ENCODE results near the gene KRTAP5-3. TPM values are rescaled to one million over a fixed set of nuclear protein-coding genes. Genes with fewer than 3 reads are reported as not detected.

Gene KRTAP5-3
- total and polyA plus RNA-seq, 2 of the 8 experiments (the other 6 are each of a cell fraction or from before 2014, with no cell fraction given) = not detected

GRCh38 chr11:1559111-1559951 lies 48.9 kb downstream of the KRTAP5-3 start:
- ChIA-PET POLR2A (ENCODE audit: partially characterized antibody) (interaction anchor here (2.0 to 7.0 kb wide), 3 partner anchors 9 to 15 kb away, joined by 6 to 60 read pairs (median 58); no protein-coding TSS in a partner anchor), CTCF (ENCODE audit: partially characterized antibody) (interaction anchor here (1.0 to 9.6 kb wide), 8 partner anchors 7 to 43 kb away, joined by 3 to 140 read pairs (median 8); partner anchors contain the start of gene DUSP8)
- Histone ChIP-seq H2BK12ac (ENCODE audit: low read depth, low read length) (peak overlapping the region; percentile 98; the same call in 1 of the 2 replicates), H3K9me3 (ENCODE audit: insufficient read depth in 2 of 2, low read depth in 1 of 2, low read length in 1 of 2) (no peaks in the 10 kb centered on the region), H3K56ac (replicated peaks; ENCODE audit: insufficient read length, low read depth, low read length) (peak overlapping the region; percentile 73), H3K36me3 (ENCODE audit: control insufficient read depth in 2 of 4, insufficient read depth in 4 of 4, low read length in 3 of 4) (no peaks in the 10 kb centered on the region; a peak in 1 of 8 replicates), H3K4me2 (ENCODE audit: insufficient read depth in 1 of 2, low read depth in 2 of 2, low read length in 2 of 2) (peak overlapping the region; percentile 42 to 69), H3K4me1 (replicated peaks in 1 of 4; ENCODE audit: control insufficient read depth in 3 of 4, insufficient read depth in 4 of 4, low read length in 3 of 4) (peaks cover 8 to 53% (median 41%) of the 10 kb centered on the region in 4 experiments), H4K5ac (ENCODE audit: insufficient read length, low read depth, low read length) (no peak overlapping the region), H3K27me3 (replicated peaks in 1 of 4; ENCODE audit: control insufficient read depth in 3 of 4, extremely low read depth in 1 of 4, insufficient read depth in 3 of 4, low read length in 3 of 4) (peaks cover 18 to 49% (median 41%) of the 10 kb centered on the region in 4 experiments), H4K8ac (ENCODE audit: extremely low read depth, insufficient read depth, low read length) (peak overlapping the region; percentile 76; the same call in 1 of the 2 replicates), H3K79me1 (ENCODE audit: low read depth, low read length) (no peaks in the 10 kb centered on the region), H3K4ac (replicated peaks; ENCODE audit: insufficient read length, low read depth, low read length) (peak overlapping the region; percentile 78), H3K23ac (ENCODE audit: insufficient read length) (no peak overlapping the region), H3K18ac (ENCODE audit: extremely low read depth, low read length) (peak overlapping the region; percentile 83), H2AK5ac (ENCODE audit: low read depth, low read length) (peak overlapping the region; percentile 87; the same call in 1 of the 2 replicates), H2AFZ (ENCODE audit: low read length) (no peak overlapping the region), H2BK120ac (replicated peaks; ENCODE audit: low read depth, low read length) (no peak overlapping the region), H2BK5ac (ENCODE audit: low read depth, low read length) (peak overlapping the region; percentile 79; the same call in 1 of the 2 replicates), H4K91ac (replicated peaks; ENCODE audit: insufficient read length, low read length) (peak overlapping the region; percentile 90), H3K9ac (replicated peaks in 1 of 4; ENCODE audit: extremely low read depth in 1 of 4, low read depth in 3 of 4, low read length in 3 of 4) (no peak overlapping the region), H3K27ac (ENCODE audit: low read depth, low read length) (no peak overlapping the region), H2BK20ac (ENCODE audit: low read length) (peak overlapping the region; percentile 97), H3K14ac (ENCODE audit: insufficient read length) (no peak overlapping the region), H3K4me3 (ENCODE audit: extremely low read depth in 1 of 4, insufficient read depth in 2 of 4, low read depth in 3 of 4, low read length in 4 of 4) (peak overlapping the region in 2 of 4 experiments; percentile 5 to 14; a peak in 1 of 8 replicates), H3K79me2 (ENCODE audit: control insufficient read depth in 1 of 2, insufficient read depth in 2 of 2, low read length in 2 of 2) (no peaks in the 10 kb centered on the region), H3K23me2 (ENCODE audit: low read depth, low read length) (no peaks in the 10 kb centered on the region; the same call in 1 of the 2 replicates), H2BK15ac (ENCODE audit: low read length) (peak overlapping the region; percentile 99; the same call in 1 of the 2 replicates), H4K20me1 (replicated peaks in 1 of 2; ENCODE audit: control insufficient read depth in 1 of 2, insufficient read depth in 2 of 2, low read length in 2 of 2) (peaks cover 2 to 19% of the 10 kb centered on the region in 2 experiments)
- DNase-seq (ENCODE audit: low read depth in 1 of 2, low spot score in 2 of 2) (peak in 1 of 2 experiments; percentile 80), FAIRE-seq (no peak)
- 55% methylated on average over 25 of the region's 29 CpGs; no CpG with 5 or more reads in 1 of the 2 experiments for WGBS, 2 experiments (ENCODE audit: extremely low coverage in 1 of 2, insufficient coverage in 1 of 2, insufficient read length in 1 of 2, insufficient replicate concordance in 2 of 2, low coverage in 1 of 2, low lambda C conversion rate in 2 of 2, missing lambda C conversion rate in 1 of 2)
- TF ChIP-seq ATF2 (IDR thresholded peaks at IDR 0.05; ENCODE audit: low read length) (no peak), EGR1 (IDR thresholded peaks at IDR 0.05; ENCODE audit: borderline replicate concordance, low read depth, low read length) (no peak), RAD21 (IDR thresholded peaks at IDR 0.05 in 1 of 2, conservative IDR thresholded peaks at IDR 0.05 in 1 of 2; ENCODE audit: low read depth in 2 of 2, low read length in 2 of 2) (peak in 1 of 2 experiments; percentile 3; a peak in 1 of 4 replicates), CREB1 (IDR thresholded peaks at IDR 0.05) (no peak), KDM1A (IDR thresholded peaks at IDR 0.05; ENCODE audit: borderline replicate concordance, low read length) (no peak), NRF1 (IDR thresholded peaks at IDR 0.05; ENCODE audit: low read depth, low read length) (no peak), CEBPB (IDR thresholded peaks at IDR 0.05; ENCODE audit: low read depth, low read length) (no peak), MAX (IDR thresholded peaks at IDR 0.05) (peak; percentile 89), JUND (IDR thresholded peaks at IDR 0.05; ENCODE audit: low read length) (no peak)

Data from H1 (cell line).